Esophagus muscularis mucosa (tissue), 4 donors: ENCODE results near the gene CYP39A1.

Source experiments
- CTCF ChIP-seq, 3 experiments: fragments of 200-600 bp in 2 of 3; fragments of 450-650 bp in 1 of 3; sonication (generic) in 2 of 3; IDR thresholded peaks; one replicate each; pipeline ENCODE4 v1.5.1; 2017 to 2019; ENCODE audit warnings: antibody characterized with exemption in 3 of 3, mild to moderate bottlenecking in 2 of 3, moderate library complexity in 1 of 3
- EP300 ChIP-seq: sonication (generic); formaldehyde crosslinking; IDR thresholded peaks from one replicate; pipeline ENCODE4 v1.6.1; 2017; ENCODE audit warnings: antibody characterized with exemption
- POLR2A ChIP-seq: fragments of 450-650 bp; IDR thresholded peaks from one replicate; pipeline ENCODE4 v1.6.1; 2017; ENCODE audit warnings: antibody characterized with exemption, moderate library complexity, mild to moderate bottlenecking, low read depth
- POLR2AphosphoS5 ChIP-seq, 2 donors: sonication (generic); formaldehyde crosslinking; IDR thresholded peaks; one replicate each; pipeline ENCODE4 v1.6.1; 2017; ENCODE audit warnings: antibody characterized with exemption in 2 of 2

GRCh38 chr6:46521464-46521971 is 131.1 kb downstream of the CYP39A1 start:
- TF ChIP-seq CTCF (IDR thresholded peaks at IDR 0.05) (no peak), POLR2A (no peak), POLR2AphosphoS5 (IDR thresholded peaks at IDR 0.05) (no peak), EP300 (no peak)
